SW480 (cell line): ENCODE data around the gene LRRK1.

Experiments used
- DNase-seq: peaks from one replicate; pipeline ENCODE4 v3.0.0-alpha.2; 2016; ENCODE audit warnings: low spot score

LRRK1 gene, protein sequence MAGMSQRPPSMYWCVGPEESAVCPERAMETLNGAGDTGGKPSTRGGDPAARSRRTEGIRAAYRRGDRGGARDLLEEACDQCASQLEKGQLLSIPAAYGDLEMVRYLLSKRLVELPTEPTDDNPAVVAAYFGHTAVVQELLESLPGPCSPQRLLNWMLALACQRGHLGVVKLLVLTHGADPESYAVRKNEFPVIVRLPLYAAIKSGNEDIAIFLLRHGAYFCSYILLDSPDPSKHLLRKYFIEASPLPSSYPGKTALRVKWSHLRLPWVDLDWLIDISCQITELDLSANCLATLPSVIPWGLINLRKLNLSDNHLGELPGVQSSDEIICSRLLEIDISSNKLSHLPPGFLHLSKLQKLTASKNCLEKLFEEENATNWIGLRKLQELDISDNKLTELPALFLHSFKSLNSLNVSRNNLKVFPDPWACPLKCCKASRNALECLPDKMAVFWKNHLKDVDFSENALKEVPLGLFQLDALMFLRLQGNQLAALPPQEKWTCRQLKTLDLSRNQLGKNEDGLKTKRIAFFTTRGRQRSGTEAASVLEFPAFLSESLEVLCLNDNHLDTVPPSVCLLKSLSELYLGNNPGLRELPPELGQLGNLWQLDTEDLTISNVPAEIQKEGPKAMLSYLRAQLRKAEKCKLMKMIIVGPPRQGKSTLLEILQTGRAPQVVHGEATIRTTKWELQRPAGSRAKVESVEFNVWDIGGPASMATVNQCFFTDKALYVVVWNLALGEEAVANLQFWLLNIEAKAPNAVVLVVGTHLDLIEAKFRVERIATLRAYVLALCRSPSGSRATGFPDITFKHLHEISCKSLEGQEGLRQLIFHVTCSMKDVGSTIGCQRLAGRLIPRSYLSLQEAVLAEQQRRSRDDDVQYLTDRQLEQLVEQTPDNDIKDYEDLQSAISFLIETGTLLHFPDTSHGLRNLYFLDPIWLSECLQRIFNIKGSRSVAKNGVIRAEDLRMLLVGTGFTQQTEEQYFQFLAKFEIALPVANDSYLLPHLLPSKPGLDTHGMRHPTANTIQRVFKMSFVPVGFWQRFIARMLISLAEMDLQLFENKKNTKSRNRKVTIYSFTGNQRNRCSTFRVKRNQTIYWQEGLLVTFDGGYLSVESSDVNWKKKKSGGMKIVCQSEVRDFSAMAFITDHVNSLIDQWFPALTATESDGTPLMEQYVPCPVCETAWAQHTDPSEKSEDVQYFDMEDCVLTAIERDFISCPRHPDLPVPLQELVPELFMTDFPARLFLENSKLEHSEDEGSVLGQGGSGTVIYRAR (N-terminal part only)

DNA sequence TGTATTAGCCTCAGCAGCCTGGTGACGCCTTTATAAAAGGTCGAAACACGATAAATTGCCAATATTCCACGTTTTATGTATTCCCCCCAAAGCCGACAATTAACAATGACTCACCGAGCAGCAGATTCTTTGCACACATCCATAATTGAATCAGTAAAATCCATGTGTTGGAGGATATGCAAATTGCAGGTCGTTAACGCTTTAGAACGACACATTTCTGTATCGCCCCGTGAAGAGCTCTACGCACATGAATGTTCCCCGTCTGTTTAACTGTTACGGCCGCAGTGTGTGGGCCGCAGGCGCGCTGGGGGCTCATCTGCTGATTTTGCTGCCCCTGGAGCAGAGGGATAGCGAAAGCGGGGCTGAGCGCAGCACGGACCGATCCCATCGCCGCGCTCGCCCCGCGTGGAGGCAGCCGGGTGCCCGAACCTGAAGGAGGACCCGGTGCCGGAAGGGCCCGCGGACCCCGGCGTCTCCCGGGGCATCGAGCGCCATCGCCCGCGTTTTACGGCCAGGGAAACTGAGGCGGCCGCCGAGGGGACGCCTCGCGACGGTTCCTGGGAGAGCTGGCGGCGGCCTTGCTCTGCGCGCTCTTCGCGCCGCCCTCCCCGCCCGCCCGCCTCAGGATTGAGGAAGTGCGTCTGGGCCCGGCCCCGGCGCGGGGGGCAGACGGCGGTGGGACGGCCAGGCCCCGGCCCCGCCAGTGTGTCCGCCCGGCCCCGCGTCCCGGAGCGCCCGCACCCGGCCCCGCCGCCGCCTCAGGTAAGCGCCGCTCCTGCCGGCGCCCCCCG, at the start of gene LRRK1:
Gene LRRK1 (plus strand): TSS at position 668 of the 791 bp plus-strand sequence. CDS start 5,276 bp downstream, outside the sequence.
- DNase-seq, result peak; percentile 59

DNA sequence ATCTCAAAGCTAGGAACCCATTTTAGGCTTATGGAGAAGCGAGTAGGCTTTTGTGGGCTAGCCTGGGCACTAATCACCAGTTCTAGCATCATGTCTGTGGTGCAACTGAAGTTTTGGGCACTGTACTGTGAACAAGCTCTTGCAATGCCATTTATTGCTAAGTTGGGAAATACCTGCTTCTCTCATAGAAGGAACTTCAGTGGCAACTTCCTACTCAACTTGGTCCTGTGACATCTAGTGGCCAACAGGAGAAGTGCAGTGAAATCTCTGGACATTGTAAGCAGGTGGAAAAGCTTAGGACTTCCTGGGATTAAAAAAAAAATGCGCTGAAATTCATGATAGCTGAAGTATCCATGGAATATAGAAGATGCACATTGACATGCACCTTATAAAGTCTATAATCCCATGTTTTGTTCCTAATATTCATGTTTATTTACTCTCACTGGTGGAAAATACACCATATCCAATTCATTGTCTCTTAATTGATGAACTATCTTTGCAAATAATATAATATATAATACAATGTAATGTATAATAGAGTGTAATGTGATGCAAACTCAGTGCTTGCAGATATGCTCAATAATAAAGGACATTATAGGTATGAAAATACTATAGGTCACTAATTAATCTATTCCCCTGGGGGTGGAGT, 46.0 kb upstream of the LRRK1 start:
- DNase-seq, result peak; percentile 87

DNA sequence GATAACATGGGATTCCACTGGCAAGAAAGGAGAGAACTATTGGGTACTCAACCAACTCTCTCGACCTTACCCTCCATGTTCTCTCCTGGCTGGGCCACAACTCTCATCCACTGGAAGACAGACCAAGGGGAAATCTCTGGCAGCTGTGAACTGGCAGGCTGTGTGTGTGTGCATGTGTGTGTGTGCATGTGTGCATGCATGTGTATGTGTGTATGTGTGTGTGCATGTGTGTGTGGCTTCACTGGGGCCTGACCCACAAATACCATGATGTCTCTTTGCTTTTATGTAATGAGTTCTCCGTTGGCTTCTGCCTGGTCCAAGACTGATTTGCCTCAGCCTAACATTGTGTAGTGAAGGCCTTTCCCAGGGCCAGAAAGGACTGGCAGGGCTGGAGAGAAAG, 43.7 kb upstream of the LRRK1 start:
- DNase-seq, result no peak

DNA sequence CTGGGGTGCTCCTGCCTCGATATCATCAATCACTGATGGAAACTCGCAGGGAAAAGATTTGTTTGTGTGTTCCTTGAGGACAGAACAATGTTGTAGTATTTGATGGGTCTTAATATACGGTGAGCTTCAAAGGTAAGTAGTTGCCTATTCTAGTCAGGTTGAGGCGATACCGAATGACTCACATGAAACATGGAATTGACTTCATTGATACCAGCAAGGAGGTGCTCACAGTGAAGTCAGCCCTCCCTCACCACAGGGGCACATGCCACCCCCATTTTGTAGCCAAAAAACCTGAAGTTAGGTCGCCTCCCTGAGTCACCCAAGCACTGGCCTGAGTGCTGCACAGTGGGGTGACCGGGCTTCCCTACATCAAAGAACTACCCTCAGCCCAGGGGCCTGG, 43.2 kb upstream of the LRRK1 start:
- DNase-seq, result no peak

DNA sequence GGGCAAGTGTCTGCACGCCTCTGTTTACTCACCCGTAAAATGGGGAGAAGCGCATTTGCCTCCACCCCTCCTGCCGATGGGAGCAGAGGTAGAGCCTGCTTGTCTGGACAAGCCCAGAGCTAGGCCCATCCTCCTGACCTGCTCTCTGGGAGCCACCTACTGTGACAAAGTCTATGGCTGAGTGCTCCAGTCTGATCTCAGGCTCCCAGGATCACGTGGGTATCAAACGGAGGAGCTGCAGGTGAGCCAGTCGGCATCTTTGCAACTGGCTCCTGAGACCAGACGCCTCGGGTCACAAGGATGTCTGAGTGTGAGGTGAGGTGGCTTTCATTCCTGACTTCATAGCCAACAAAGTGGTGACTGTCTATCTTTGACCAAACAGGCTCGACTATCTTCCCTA, 41.6 kb upstream of the LRRK1 start:
- DNase-seq, result no peak

DNA sequence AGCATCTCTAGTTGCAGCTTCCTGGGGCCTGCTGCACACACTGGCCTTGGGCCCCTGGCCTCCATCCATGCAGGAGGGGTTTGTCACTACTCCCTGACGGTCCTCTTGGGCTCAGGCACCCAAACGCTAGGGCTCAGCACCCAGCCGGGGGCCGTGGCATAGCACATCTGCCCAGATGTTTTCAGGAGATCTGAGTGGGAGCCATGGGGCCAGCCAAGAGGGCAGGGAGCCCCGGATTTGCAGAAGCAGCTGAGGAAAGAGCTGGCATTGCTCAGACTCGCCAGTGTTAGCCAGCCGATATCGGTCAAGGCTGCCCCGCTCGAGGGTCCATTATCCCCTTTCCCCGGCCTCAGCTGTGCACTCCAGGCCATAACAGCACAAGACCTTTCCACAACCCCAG, 41.0 kb upstream of the LRRK1 start:
- no peak for DNase-seq

DNA sequence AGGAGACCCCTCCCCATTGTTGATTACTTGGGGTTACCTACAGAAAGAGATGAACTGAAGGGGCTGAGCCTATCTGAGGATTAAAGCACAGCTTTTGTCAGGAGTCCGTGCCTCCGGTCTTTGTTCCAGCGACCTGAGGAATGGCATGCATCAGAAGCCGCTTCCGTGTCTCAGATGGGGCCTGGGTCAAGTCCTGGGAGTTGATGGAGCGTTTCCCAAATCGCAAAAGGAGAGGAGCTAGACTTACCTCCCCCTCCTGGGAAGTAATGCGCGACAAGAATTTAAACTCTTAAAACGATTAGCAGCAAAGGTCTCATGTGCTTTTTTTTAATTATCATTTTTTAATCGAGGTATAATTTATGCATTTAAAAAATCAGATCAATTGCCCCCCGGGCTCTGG, 40.5 kb upstream of the LRRK1 start:
- DNase-seq, result no peak

DNA sequence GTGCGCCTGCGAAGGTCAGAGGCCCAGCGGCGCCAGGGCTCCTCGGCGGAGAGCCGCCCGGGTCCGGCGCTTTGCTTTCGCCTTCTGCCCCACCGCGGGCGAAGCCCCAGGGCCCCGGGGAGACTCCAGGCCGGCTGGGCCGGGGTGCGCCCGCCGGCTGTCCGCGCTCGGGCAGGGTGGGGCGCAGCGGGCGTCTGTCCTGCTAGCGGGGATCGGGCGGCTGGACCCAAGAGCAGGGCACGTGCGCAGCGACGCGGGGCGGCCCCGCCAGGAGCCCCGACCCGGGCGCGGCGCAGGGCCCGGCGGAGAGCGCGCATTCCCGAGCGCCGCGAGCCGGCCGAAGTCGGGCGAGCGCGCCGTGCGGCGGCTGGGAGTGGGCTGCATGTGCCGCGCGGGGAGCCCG, 40.1 kb upstream of the LRRK1 start:
- DNase-seq, result peak; percentile 37

DNA sequence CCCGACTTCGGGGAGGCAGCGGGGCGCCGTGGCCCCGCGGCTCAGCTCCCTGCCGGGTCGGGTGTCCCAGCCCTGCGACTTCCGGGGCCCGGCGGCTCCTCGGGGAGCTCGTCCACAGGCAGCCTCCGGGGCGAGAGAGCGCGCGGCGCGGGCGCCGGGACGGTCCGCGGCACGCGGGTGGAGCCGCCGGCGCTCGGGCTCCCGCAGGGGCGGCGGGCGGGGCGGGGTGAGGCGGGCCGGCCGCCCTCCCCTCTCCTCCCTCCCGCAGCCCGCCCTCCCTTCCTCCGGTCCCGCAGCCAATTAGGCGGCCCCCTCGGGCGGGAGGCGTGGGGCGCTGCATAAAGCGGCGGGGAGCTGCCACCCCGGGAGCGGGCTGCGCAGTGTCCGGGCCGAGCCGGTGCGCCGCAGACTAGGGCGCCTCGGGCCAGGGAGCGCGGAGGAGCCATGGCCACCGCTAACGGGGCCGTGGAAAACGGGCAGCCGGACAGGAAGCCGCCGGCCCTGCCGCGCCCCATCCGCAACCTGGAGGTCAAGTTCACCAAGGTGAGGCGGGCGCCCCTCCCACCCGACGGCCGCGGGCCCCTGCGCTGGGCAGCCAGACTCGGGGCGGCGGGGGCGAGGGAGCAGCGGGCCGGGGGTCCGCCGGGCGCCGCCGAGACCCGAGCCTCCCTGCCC, 39.6 kb upstream of the LRRK1 start, which contains the start of gene ALDH1A3:
Gene ALDH1A3 (plus strand): TSS at position 368 of the 675 bp plus-strand sequence. CDS start 77 bp downstream, at position 445.
- peak; percentile 65 for DNase-seq

DNA sequence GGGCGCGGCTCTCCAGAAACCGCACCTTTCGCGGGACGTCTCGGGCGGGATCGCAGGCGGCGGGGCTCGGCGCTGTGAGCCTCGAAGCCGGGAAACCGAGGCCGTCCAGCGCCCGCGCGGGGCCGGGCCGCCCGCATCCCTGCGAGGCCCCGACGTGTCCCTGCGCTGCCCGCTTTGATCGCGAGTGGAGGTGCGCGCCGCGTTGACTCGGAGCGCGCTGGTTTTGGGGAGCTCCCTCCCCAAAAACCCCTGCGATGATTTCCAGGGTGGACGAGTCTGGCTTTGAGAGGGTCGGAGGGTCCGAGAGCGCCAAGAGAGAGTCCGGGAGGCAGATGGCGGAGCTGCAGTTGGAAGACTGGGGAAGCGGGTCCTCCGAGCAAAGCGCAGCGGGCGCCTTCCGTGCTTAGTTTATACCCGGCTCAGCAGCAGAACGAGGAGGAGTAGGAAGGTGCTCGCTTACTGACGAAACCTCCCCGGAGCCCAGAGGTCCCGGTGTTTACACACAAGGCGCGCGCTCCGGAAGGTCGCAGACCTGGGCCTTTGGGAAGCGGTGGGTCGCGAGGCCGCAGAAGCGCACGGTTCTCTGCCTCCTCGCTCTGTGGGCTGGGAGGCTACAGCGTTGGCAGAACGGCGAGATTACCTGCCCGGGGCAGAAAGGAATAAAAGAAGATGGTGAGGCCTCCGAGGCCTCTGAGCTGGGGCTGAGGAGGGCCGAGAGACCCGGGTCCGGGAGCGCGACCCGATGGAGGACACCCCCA, 38.8 kb upstream of the LRRK1 start:
- no peak for DNase-seq

DNA sequence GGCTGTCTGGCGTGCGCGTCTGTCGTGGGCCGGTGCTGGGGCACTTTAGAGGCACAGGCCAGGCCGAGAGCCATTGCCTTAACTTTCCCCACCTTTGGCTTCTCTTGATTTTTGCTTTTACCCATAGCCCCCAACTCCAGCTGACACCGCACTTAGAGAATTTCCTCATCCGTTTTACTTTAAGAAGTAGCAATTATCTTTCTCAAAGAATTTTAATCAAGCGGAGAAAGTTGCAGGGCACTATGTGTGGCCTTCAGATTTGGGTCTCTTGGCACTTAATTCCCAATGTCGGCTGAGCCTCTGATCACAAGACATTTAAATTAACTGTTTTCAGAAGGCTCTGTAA, 38.3 kb upstream of the LRRK1 start:
- DNase-seq, result no peak

DNA sequence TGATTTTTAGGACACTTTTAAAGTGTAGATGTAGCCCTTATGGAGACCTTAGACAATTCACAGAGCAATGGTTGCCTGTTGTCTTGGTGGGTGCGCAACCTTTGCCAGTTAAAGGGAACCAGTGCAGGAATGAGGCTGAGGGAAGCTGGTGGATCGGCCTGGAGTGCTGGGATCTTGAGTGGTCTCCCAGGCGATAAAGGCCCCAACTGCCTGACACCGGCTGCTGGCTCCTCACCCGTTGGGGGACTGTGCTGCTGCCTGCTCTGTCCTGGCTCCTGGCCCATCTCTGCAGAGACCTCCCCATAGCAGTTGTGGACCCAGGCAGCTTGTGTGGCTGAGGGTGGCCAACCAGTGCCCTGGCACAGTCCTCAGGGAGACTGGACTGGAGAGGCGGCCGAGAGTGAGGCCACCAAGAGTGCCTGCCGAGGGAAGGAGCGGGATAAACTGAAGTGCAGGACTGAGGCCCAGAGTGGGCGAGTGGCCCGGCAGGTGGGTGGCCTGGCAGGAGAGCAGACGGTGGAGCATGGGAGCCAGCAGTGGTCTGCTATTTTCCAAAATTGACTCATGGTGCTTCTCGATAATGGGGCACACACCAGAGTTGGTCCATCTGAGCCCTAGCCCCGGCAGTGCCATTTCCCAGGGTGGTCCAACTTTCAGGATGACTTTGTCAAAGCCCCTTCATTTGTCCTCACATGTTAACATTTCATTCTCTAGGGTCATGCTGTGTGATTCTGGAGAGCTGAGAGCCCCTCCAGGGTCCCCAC, 37.4 kb upstream of the LRRK1 start:
- no peak for DNase-seq

DNA sequence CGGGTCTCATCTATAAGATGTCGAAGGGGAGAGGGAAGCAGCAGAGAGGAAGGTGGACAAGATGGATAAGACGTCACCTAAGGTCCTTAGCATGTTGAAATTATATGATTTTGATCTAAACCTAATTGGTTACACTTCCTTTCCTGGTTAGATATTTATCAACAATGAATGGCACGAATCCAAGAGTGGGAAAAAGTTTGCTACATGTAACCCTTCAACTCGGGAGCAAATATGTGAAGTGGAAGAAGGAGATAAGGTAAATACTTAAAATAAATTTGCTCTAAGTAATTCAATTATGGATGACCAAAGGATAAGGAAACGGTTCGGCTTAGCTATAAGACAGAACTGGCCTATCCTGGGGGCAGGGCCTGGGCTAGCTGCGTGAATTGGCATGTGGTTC, 34.0 kb upstream of the LRRK1 start:
- DNase-seq, result no peak

DNA sequence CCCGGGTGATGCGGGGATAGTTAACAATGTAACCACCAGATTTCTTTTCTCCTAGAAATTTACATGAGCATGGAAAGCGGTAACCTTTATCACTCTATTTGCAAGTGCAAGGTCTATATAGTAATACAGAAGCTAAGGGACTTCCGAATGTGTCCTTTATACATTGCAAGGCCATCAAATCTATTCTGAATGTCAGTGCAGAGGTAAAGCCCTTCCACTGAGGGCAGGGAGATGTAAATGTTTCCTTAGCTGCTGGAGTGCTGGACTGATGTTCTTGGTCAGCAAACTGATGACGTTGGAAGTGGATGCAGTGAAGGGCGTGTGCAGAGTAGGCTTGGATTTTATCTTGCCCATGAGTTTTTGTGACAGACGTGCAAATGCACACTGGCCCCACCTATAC, 33.3 kb upstream of the LRRK1 start:
- DNase-seq, result no peak

DNA sequence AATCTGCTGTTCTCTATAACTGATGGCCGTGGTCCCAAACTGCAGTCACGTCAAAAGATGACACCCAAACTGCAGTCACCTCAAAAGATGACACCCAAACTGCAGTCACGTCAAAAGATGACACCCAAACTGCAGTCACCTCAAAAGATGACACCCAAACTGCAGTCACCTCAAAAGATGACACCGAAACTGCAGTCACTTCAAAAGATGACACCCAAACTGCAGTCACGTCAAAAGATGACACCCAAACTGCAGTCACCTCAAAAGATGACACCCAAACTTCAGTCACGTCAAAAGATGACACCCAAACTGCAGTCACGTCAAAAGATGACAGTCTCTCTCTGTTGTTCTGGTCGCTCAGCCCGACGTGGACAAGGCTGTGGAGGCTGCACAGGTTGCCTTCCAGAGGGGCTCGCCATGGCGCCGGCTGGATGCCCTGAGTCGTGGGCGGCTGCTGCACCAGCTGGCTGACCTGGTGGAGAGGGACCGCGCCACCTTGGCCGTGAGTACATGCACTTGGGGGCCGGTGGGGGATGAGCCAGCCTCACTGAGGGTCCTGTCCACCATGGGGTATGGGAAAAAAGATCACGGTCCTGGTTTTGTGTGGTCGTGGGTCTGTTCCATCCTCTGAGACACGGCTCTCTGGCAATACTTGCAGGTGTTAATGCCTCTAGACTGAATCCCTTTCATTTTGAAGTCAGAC, 31.8 kb upstream of the LRRK1 start:
- no peak for DNase-seq

DNA sequence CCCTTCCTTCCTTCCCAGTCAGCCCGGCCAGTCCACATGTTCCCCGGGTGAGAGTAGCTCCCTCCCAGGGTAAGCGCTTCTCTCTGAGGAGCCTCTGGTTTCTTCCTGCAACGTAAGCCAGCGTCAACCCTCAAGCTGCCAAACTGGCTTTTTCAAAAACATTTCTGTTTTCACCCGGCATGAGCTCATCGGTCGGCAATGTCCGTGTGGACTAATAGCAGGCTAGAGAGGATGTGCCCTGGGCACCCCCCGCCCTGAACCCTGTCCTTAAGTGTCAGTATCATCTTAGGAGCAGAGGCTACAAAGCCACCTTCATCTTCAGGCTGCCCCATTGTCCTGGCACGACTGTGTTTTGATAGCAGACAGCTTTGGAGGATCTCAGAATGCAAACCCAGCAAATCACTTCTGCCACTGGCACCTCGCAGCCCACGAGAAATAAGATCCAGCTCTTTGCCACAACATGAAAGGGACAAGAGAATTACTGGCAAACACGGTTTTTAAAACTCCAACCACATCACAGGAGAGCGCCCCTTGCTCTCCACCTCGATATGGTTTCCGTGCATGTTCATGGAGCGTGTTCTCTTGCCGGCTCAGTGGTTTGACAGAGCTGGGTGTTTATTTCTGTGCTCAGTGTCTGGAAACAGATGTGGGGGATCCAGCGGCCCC, 29.6 kb upstream of the LRRK1 start:
- DNase-seq, result peak; percentile 64

DNA sequence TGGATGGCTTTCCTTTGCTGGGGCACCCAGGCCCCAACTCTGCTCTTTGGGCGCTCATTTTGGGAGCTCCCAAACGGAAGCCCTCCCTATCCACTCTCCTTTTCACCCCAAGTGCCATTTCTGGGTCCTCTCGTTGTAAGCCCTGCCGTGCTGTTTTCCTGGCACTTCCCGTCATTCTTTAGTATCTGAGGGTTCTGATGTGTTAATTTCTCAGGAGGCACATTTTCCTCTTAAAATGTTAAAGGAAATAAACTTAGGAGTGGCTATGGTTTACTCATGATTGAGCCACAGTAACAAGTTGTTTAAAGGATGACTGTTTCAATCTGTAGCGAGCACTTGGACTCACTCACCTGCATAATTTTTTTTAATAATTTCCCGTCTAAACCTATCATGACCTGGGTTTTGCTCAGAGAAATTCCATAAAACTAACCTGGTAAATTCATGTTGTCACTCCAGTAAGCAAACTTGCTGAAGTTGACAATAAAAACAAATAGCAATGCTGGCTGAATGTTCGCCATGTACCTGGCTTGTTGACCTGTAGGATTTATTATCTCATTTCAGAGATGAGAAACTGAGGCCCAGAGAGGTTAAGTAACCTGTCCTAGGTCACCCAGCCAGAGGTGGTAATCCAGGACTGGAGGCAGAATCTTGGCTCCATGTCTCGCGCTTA, 29.0 kb upstream of the LRRK1 start:
- DNase-seq, result no peak
